GM19328 (cell line): ENCODE data around the gene PLCG1.

Experiments
- ATAC-seq: cut with Tn5 transposase; IDR thresholded peaks from one replicate; pipeline ENCODE4 v1.9.1; 2021; ENCODE audit warnings: mild to moderate bottlenecking, moderate library complexity; ENCODE audit not compliant: unreplicated experiment

Gene PLCG1

GRCh38 chr20:41141153-41141815 is 3.9 kb downstream of the PLCG1 start:
- no peak for ATAC-seq

- ATAC-seq = no peak
Observed at GRCh38 chr20:41142245-41142644, 4.9 kb downstream of the PLCG1 start.

GRCh38 chr20:41142919-41143318 is 5.6 kb downstream of the PLCG1 start:
- no peak for ATAC-seq

GRCh38 chr20:41143354-41143753 is 6.0 kb downstream of the PLCG1 start:
- no peak for ATAC-seq

GRCh38 chr20:41145317-41145716 is 8.0 kb downstream of the PLCG1 start:
- no peak for ATAC-seq

GRCh38 chr20:41145821-41146620 is 8.7 kb downstream of the PLCG1 start:
- no peak for ATAC-seq

GRCh38 chr20:41147767-41148191 is 10.4 kb downstream of the PLCG1 start:
- no peak for ATAC-seq

GRCh38 chr20:41148942-41149341 is 11.6 kb downstream of the PLCG1 start:
- no peak for ATAC-seq

GRCh38 chr20:41150664-41151063 is 13.3 kb downstream of the PLCG1 start:
- no peak for ATAC-seq

GRCh38 chr20:41151134-41151869 is 14.0 kb downstream of the PLCG1 start:
- no peak for ATAC-seq

GRCh38 chr20:41152108-41152757 is 14.9 kb downstream of the PLCG1 start:
- no peak for ATAC-seq

- ATAC-seq = no peak
Observed at GRCh38 chr20:41154436-41155176, 17.3 kb downstream of the PLCG1 start.

- no peak for ATAC-seq
Observed at GRCh38 chr20:41155261-41155660, 17.9 kb downstream of the PLCG1 start.

GRCh38 chr20:41158082-41158625 is 20.8 kb downstream of the PLCG1 start:
- no peak for ATAC-seq

GRCh38 chr20:41159547-41159946 is 22.2 kb downstream of the PLCG1 start:
- ATAC-seq = no peak

GRCh38 chr20:41160686-41161085 is 23.3 kb downstream of the PLCG1 start:
- ATAC-seq = no peak

GRCh38 chr20:41161886-41162285 is 24.5 kb downstream of the PLCG1 start:
- ATAC-seq = no peak

- no peak for ATAC-seq
Observed at GRCh38 chr20:41162396-41162795, 25.1 kb downstream of the PLCG1 start.

- ATAC-seq = no peak
Observed at GRCh38 chr20:41163821-41164220, 26.5 kb downstream of the PLCG1 start.
